ENCODE data around the gene MYL1.

MYL1 gene

DNA sequence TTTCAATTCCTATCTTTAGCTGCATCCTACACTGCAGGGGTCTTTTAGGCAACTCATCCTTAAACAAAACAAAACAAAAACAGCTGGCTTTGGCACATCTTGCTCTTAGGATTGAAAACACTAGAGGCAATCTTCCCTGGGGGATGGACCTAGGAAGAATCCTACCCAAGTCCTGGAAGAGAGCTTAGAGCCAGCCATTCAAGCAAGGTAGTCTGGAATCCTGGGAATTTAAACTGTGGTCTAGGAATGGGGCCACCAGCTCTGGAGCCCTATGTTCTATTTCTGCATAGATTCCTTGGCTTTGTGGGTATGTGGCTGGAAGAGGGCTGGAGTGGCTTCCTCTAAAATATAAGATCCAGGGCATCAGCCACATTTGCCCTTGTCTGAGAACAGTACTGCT lies 27.7 kb downstream of the MYL1 start:
- no peaks in the 10 kb centered on the region for H3F3A ChIP-seq (ENCODE audit: control insufficient read depth, insufficient read depth)
- TF ChIP-seq EZH2phosphoT487 (IDR thresholded peaks at IDR 0.05; ENCODE audit: borderline replicate concordance, low read length): no peak
- TF ChIP-seq CTCF (IDR thresholded peaks at IDR 0.05; ENCODE audit: low read depth, low read length, poor library complexity, severe bottlenecking): no peak
- no peaks in the 10 kb centered on the region for H3K4me1 ChIP-seq (ENCODE audit: control insufficient read depth, low read length)
- no peaks in the 10 kb centered on the region for H4K20me1 ChIP-seq (ENCODE audit: control insufficient read depth, insufficient read depth, low read depth, low read length)
- no peaks in the 10 kb centered on the region; the same call in 1 of the 2 replicates for H3K27me3 ChIP-seq (ENCODE audit: control insufficient read depth, low read length)
- no peak overlapping the region for H3K27ac ChIP-seq (ENCODE audit: low read depth, low read length)
- no peaks in the 10 kb centered on the region for H3K36me3 ChIP-seq (ENCODE audit: control insufficient read depth, low read length)
- H3K4me2 ChIP-seq (ENCODE audit: low read length): no peak overlapping the region
- H3K9me3 ChIP-seq (ENCODE audit: control insufficient read depth, insufficient read depth, low read length): no peaks in the 10 kb centered on the region
- H3K4me3 ChIP-seq (ENCODE audit: low read length): no peak overlapping the region
- H3K79me2 ChIP-seq (ENCODE audit: control insufficient read depth, low read length): no peaks in the 10 kb centered on the region
- no peaks in the 10 kb centered on the region for H3K9me2 ChIP-seq (replicated peaks; ENCODE audit: control insufficient read depth, low read length)

GRCh38 chr2:210286123-210286680 lies 28.8 kb downstream of the MYL1 start:
- no peaks in the 10 kb centered on the region for H3K4me1 ChIP-seq (ENCODE audit: control insufficient read depth, low read length)
- no peaks in the 10 kb centered on the region for H3K79me2 ChIP-seq (ENCODE audit: control insufficient read depth, low read length)
- no peaks in the 10 kb centered on the region for H3F3A ChIP-seq (ENCODE audit: control insufficient read depth, insufficient read depth)
- no peak overlapping the region for H3K27ac ChIP-seq (ENCODE audit: low read depth, low read length)
- H3K9me2 ChIP-seq (replicated peaks; ENCODE audit: control insufficient read depth, low read length): no peaks in the 10 kb centered on the region
- TF ChIP-seq EZH2phosphoT487 (IDR thresholded peaks at IDR 0.05; ENCODE audit: borderline replicate concordance, low read length) (no peak), CTCF (IDR thresholded peaks at IDR 0.05; ENCODE audit: low read depth, low read length, poor library complexity, severe bottlenecking) (no peak)
- H3K36me3 ChIP-seq (ENCODE audit: control insufficient read depth, low read length): no peaks in the 10 kb centered on the region
- no peak overlapping the region for H3K4me2 ChIP-seq (ENCODE audit: low read length)
- no peaks in the 10 kb centered on the region; the same call in 1 of the 2 replicates for H3K27me3 ChIP-seq (ENCODE audit: control insufficient read depth, low read length)
- no peaks in the 10 kb centered on the region for H4K20me1 ChIP-seq (ENCODE audit: control insufficient read depth, insufficient read depth, low read depth, low read length)
- H3K9me3 ChIP-seq (ENCODE audit: control insufficient read depth, insufficient read depth, low read length): no peaks in the 10 kb centered on the region
- no peak overlapping the region for H3K4me3 ChIP-seq (ENCODE audit: low read length)

DNA sequence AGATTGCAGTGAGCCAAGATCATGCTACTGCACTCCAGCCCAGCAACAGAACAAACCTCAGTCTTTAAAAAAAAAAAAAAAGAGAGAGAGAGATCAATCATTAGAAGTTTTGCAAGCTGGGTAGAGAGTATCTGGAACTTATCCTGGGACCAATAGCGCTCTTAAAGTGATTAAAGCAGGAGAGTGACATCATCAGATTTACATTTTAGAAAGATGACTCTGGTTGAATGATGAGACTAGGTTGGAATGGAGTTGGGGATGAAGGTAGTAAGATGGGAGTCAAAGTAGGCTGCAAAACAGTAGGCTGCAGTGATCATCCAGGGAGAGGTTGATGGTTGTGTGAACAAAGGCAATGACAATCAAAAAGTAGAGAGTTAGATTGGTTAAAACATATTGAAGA lies 37.8 kb downstream of the MYL1 start:
- Histone ChIP-seq H3K9me2 (replicated peaks; ENCODE audit: control insufficient read depth, low read length) (no peaks in the 10 kb centered on the region), H3K4me1 (ENCODE audit: control insufficient read depth, low read length) (no peaks in the 10 kb centered on the region), H3F3A (ENCODE audit: control insufficient read depth, insufficient read depth) (no peaks in the 10 kb centered on the region)

More for the DNA sequence above, 37.8 kb downstream of the MYL1 start:
- TF ChIP-seq EZH2phosphoT487 (IDR thresholded peaks at IDR 0.05; ENCODE audit: borderline replicate concordance, low read length) (no peak), CTCF (IDR thresholded peaks at IDR 0.05; ENCODE audit: low read depth, low read length, poor library complexity, severe bottlenecking) (no peak)
- no peak overlapping the region for H3K4me3 ChIP-seq (ENCODE audit: low read length)
- no peaks in the 10 kb centered on the region for H3K9me3 ChIP-seq (ENCODE audit: control insufficient read depth, insufficient read depth, low read length)
- H3K4me2 ChIP-seq (ENCODE audit: low read length): no peak overlapping the region
- no peaks in the 10 kb centered on the region for H4K20me1 ChIP-seq (ENCODE audit: control insufficient read depth, insufficient read depth, low read depth, low read length)
- no peaks in the 10 kb centered on the region for H3K79me2 ChIP-seq (ENCODE audit: control insufficient read depth, low read length)
- no peaks in the 10 kb centered on the region for H3K36me3 ChIP-seq (ENCODE audit: control insufficient read depth, low read length)
- H3K27me3 ChIP-seq (ENCODE audit: control insufficient read depth, low read length): no peaks in the 10 kb centered on the region
- H3K27ac ChIP-seq (ENCODE audit: low read depth, low read length): no peak overlapping the region
